GM19438 (cell line): ENCODE results near the gene INPP4B.
A peak's percentile ranks its signal among the peaks of the same experiment; 100 is the strongest.

Experiments used
- ATAC-seq: cut with Tn5 transposase; IDR thresholded peaks from one replicate; pipeline ENCODE4 v1.9.1; 2021; ENCODE audit warnings: low read depth; ENCODE audit not compliant: unreplicated experiment

The INPP4B gene

GRCh38 chr4:142329313-142329712 is 516.8 kb downstream of the INPP4B start:
- no peak for ATAC-seq

GRCh38 chr4:142326181-142326580 is 519.9 kb downstream of the INPP4B start:
- no peak for ATAC-seq

- peak; percentile 76 for ATAC-seq
Observed at GRCh38 chr4:142324572-142324971, 521.5 kb downstream of the INPP4B start.

GRCh38 chr4:142322996-142323395 is 523.1 kb downstream of the INPP4B start:
- ATAC-seq, result no peak

GRCh38 chr4:142318280-142318679 is 527.8 kb downstream of the INPP4B start:
- no peak for ATAC-seq

- no peak for ATAC-seq
Observed at GRCh38 chr4:142316913-142317312, 529.2 kb downstream of the INPP4B start.

GRCh38 chr4:142316025-142316424 is 530.1 kb downstream of the INPP4B start:
- no peak for ATAC-seq

- ATAC-seq, result no peak
Observed at GRCh38 chr4:142314686-142315085, 531.4 kb downstream of the INPP4B start.

- ATAC-seq, result no peak
Observed at GRCh38 chr4:142314247-142314646, 531.9 kb downstream of the INPP4B start.

GRCh38 chr4:142312391-142312790 is 533.7 kb downstream of the INPP4B start:
- no peak for ATAC-seq

- ATAC-seq, result no peak
Observed at GRCh38 chr4:142311916-142312315, 534.2 kb downstream of the INPP4B start.

GRCh38 chr4:142309772-142310171 is 536.3 kb downstream of the INPP4B start:
- ATAC-seq, result no peak

- no peak for ATAC-seq
Observed at GRCh38 chr4:142307857-142308256, 538.2 kb downstream of the INPP4B start.

- no peak for ATAC-seq
Observed at GRCh38 chr4:142297313-142297712, 548.8 kb downstream of the INPP4B start.

- no peak for ATAC-seq
Observed at GRCh38 chr4:142293536-142293935, 552.6 kb downstream of the INPP4B start.

GRCh38 chr4:142292231-142292630 is 553.9 kb downstream of the INPP4B start:
- no peak for ATAC-seq

GRCh38 chr4:142291299-142292050 is 554.6 kb downstream of the INPP4B start:
- no peak for ATAC-seq

GRCh38 chr4:142287371-142287770 is 558.7 kb downstream of the INPP4B start:
- no peak for ATAC-seq

GRCh38 chr4:142285222-142285583 is 560.9 kb downstream of the INPP4B start:
- no peak for ATAC-seq

- ATAC-seq, result no peak
Observed at GRCh38 chr4:142284402-142285221, 561.5 kb downstream of the INPP4B start.

GRCh38 chr4:142282870-142283431 is 563.1 kb downstream of the INPP4B start:
- ATAC-seq, result no peak

GRCh38 chr4:142281999-142282398 is 564.1 kb downstream of the INPP4B start:
- ATAC-seq, result no peak
